D721Med (cell line): ENCODE measurements around the gene CHMP4A.
"Not testable (repeated sequence)": the region's sequence is repeated elsewhere in the genome, so short reads cannot be mapped to it uniquely, and the experiment has no call there.

ENCODE experiments used
- DNase-seq: peaks from one replicate; pipeline ENCODE4 v3.0.0; 2011; ENCODE audit warnings: low spot score; ENCODE audit not compliant: insufficient read length
- FAIRE-seq: peaks from 2 replicates; lab custom pipeline; 2011; peaks lifted over from hg19 to GRCh38; lab: Jason Lieb, UNC
- TF ChIP-seq, protein P1 (sequence below): IDR thresholded peaks from 2 replicates; pipeline ENCODE4 v1.5.1; 2012; ENCODE audit warnings: mild to moderate bottlenecking, control low read depth; ENCODE audit not compliant: insufficient read depth; ENCODE audit errors: missing control alignments

Gene CHMP4A

GRCh38 chr14:24246765-24247212 lies 33.5 kb upstream of the CHMP4A start:
- no peak for FAIRE-seq
- DNase-seq = no peak
- TF ChIP-seq, protein P1, sequence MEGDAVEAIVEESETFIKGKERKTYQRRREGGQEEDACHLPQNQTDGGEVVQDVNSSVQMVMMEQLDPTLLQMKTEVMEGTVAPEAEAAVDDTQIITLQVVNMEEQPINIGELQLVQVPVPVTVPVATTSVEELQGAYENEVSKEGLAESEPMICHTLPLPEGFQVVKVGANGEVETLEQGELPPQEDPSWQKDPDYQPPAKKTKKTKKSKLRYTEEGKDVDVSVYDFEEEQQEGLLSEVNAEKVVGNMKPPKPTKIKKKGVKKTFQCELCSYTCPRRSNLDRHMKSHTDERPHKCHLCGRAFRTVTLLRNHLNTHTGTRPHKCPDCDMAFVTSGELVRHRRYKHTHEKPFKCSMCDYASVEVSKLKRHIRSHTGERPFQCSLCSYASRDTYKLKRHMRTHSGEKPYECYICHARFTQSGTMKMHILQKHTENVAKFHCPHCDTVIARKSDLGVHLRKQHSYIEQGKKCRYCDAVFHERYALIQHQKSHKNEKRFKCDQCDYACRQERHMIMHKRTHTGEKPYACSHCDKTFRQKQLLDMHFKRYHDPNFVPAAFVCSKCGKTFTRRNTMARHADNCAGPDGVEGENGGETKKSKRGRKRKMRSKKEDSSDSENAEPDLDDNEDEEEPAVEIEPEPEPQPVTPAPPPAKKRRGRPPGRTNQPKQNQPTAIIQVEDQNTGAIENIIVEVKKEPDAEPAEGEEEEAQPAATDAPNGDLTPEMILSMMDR = no peak

GRCh38 chr14:24245350-24245749 lies 32.1 kb upstream of the CHMP4A start:
- not testable (repeated sequence) for FAIRE-seq, DNase-seq

- FAIRE-seq = no peak
- TF ChIP-seq, protein P1 = no peak
- no peak for DNase-seq
These were observed 30.1 kb upstream of the CHMP4A start for GRCh38 chr14:24243336-24243836.

DNA sequence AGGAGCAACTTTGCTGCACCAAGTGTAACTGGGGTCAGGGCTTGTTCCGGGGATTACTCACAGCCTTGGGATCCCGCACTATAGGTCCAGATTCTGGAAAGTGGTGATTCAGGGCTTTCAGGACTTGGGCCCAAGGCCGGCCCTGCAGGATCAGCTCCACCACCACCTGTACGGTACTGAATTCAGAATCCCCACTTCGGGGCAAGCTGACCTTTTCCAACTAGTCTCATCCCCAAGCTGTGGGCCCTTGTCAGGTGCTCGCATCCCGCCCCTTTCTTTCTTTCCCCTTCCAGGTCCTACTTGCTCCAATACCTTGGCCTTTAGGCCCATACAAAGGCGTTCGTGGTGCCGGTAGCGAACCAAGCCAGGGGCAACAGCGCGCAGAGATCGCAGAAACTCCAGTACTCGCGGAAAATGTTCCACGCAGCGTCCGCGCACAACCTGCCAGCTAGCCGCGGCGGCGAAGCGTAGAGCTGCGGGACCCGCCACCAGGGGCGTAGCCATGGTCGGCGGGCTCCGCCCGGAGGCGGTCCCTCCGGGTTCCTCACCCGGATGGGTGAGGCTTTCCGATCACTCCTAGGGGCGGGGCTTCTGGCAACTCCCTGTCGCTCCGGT lies 28.6 kb upstream of the CHMP4A start:
- peak; percentile 96 for DNase-seq
- TF ChIP-seq, protein P1 = peak; percentile 17
- FAIRE-seq = no peak

GRCh38 chr14:24240110-24240918 lies 27.0 kb upstream of the CHMP4A start:
- no peak for DNase-seq
- FAIRE-seq = no peak
- TF ChIP-seq, protein P1 = no peak

DNA sequence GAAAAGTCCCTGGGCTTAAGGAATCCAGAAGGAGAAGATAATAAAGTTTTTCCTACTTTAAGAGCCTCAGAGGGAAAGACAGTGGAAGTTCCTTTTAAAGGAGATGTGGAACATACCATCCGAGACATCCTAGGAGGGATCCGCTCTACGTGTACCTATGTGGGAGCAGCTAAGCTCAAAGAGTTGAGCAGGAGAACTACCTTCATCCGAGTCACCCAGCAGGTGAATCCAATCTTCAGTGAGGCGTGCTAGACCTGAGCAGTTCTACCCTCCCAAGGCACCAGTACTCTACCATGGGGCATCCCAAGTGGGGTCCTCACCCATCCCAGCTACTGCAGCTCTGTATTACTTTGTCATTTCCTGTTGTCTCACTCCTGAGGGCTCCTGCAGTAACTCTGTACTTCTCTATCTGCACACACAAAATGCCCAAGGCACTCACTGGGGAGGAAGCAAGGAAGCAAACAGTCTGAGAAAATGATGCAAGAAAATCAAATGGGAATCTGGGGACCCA lies 25.3 kb upstream of the CHMP4A start:
- no peak for FAIRE-seq

DNA sequence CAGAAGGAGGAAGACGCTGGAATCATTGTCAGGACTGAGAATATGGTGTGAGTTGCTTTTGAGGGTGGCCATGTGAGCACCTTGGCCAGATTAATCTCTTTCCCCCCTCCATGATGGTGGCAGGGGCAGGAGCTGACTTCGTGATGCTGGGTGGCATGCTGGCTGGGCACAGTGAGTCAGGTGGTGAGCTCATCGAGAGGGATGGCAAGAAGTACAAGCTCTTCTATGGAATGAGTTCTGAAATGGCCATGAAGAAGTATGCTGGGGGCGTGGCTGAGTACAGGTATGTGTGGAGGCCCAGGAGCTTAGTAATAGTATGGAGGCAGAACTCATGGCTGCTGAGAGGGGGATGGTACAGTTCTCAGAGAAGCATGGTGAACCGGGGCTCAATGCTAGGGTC lies 24.8 kb upstream of the CHMP4A start:
- FAIRE-seq = no peak

More for the DNA sequence above, 25.3 kb upstream of the CHMP4A start:
- no peak for DNase-seq
- TF ChIP-seq, protein P1 = no peak

More for the DNA sequence above, 24.8 kb upstream of the CHMP4A start:
- TF ChIP-seq, protein P1 = no peak
- DNase-seq = no peak
